HepG2 (cell line): ENCODE measurements around the gene RNU7-1. TPM values are rescaled to one million over a fixed set of nuclear protein-coding genes. Genes with fewer than 3 reads are reported as not detected.

Experiments used
- AKNA ChIP-seq: sonication (generic); formaldehyde crosslinking; IDR thresholded peaks from 2 replicates; pipeline ENCODE4 v1.4.0; 2020; ENCODE audit warnings: missing genetic modification reagents, borderline replicate concordance
- CENPT ChIP-seq: sonication (generic); formaldehyde crosslinking; IDR thresholded peaks from 2 replicates; pipeline ENCODE4 v1.8.0; 2022; ENCODE audit warnings: low read depth, mild to moderate bottlenecking, moderate library complexity, missing genetic modification reagents
- FOXK2 ChIP-seq: fragments of 450-650 bp; IDR thresholded peaks from 2 replicates; pipeline ENCODE4 v1.6.1; 2016
- HES4 ChIP-seq: sonication (generic); formaldehyde crosslinking; IDR thresholded peaks from 2 replicates; pipeline ENCODE4 v1.9.0; 2021; ENCODE audit warnings: mild to moderate bottlenecking, missing genetic modification reagents, borderline replicate concordance
- HNF4G ChIP-seq, 2 experiments: sonication (generic) in 1 of 2; formaldehyde crosslinking in 1 of 2; IDR thresholded peaks; 2 replicates each; pipeline versions ENCODE4 v1.4.0 to v1.6.1; 2011 to 2020; ENCODE audit warnings: borderline replicate concordance in 2 of 2, low read depth in 2 of 2, mild to moderate bottlenecking in 2 of 2, low read length in 1 of 2, missing genetic modification reagents in 1 of 2, moderate library complexity in 1 of 2
- NAIF1 ChIP-seq: sonication (generic); formaldehyde crosslinking; IDR thresholded peaks from 2 replicates; pipeline ENCODE4 v1.5.0; 2020; ENCODE audit warnings: mild to moderate bottlenecking, missing genetic modification reagents, borderline replicate concordance
- PCBP1 ChIP-seq: fragments of 200-400 bp; formaldehyde crosslinking; IDR thresholded peaks from 2 replicates; pipeline ENCODE4 v1.6.1; 2017; ENCODE audit warnings: mild to moderate bottlenecking, low read depth, low read length, borderline replicate concordance
- RCOR2 ChIP-seq: IDR thresholded peaks from 2 replicates; pipeline ENCODE4 v1.6.1; 2016; ENCODE audit warnings: missing biosample characterization, missing genetic modification reagents
- TIGD3 ChIP-seq: sonication (generic); formaldehyde crosslinking; IDR thresholded peaks from 2 replicates; pipeline ENCODE4 v1.5.1; 2020; ENCODE audit warnings: mild to moderate bottlenecking, missing genetic modification reagents, borderline replicate concordance
- ZHX2 ChIP-seq, 2 experiments: sonication (generic) in 1 of 2; formaldehyde crosslinking in 1 of 2; IDR thresholded peaks; 2 replicates each; pipeline versions ENCODE4 v1.6.1 to v1.9.0; 2014 to 2022; ENCODE audit warnings: antibody characterized with exemption in 1 of 2, borderline replicate concordance in 1 of 2, inconsistent platforms in 1 of 2, low read depth in 1 of 2, missing genetic modification reagents in 1 of 2
- ZKSCAN8 ChIP-seq: IDR thresholded peaks from 2 replicates; pipeline ENCODE4 v1.6.1; 2016; ENCODE audit warnings: borderline replicate concordance, missing genetic modification reagents, missing compliant biosample characterization
- ZNF484 ChIP-seq: sonication (generic); formaldehyde crosslinking; IDR thresholded peaks from 2 replicates; pipeline ENCODE4 v1.5.1; 2020; ENCODE audit warnings: mild to moderate bottlenecking, low read depth, missing genetic modification reagents, borderline replicate concordance
- ZNF547 ChIP-seq: sonication (generic); formaldehyde crosslinking; IDR thresholded peaks from 2 replicates; pipeline ENCODE4 v1.5.1; 2020; ENCODE audit warnings: mild to moderate bottlenecking, missing genetic modification reagents
- ZNF644 ChIP-seq: IDR thresholded peaks from 2 replicates; pipeline ENCODE4 v1.6.1; 2016; ENCODE audit warnings: low read depth
- ZNF720 ChIP-seq: sonication (generic); formaldehyde crosslinking; IDR thresholded peaks from 2 replicates; pipeline ENCODE4 v1.4.0; 2020; ENCODE audit warnings: missing genetic modification reagents
- polyA plus RNA-seq, 8 experiments: library from polyadenylated mRNA; depleted of rRNA in 3 of 8; stranded (reverse) in 7 of 8; unstranded in 1 of 8; fragments of >200 nt; fragmentation: Illumina TruSeq in 4 of 8; extraction: Trizol in 4 of 8; gene quantifications; 2 replicates each; pipeline versions ENCODE4 v1.2.1 to v1.2.3, GENCODE V29; 2011 to 2016; ENCODE audit warnings: low read depth in 4 of 8, missing spikeins in 1 of 8, mixed read lengths in 1 of 8; ENCODE audit not compliant: insufficient read depth in 1 of 8
- total RNA-seq, 5 experiments: library from RNA; depleted of rRNA; stranded (reverse); fragments of >200 nt; fragmentation: Illumina TruSeq; extraction: Trizol; gene quantifications; 2 replicates each; pipeline ENCODE4 v1.2.3, GENCODE V29; 2016; ENCODE audit warnings: low read depth in 1 of 5

Gene RNU7-1
- total and polyA plus RNA-seq, 2 of the 13 experiments (the other 11 are each of a cell fraction or from before 2014, with no cell fraction given): not detected

DNA sequence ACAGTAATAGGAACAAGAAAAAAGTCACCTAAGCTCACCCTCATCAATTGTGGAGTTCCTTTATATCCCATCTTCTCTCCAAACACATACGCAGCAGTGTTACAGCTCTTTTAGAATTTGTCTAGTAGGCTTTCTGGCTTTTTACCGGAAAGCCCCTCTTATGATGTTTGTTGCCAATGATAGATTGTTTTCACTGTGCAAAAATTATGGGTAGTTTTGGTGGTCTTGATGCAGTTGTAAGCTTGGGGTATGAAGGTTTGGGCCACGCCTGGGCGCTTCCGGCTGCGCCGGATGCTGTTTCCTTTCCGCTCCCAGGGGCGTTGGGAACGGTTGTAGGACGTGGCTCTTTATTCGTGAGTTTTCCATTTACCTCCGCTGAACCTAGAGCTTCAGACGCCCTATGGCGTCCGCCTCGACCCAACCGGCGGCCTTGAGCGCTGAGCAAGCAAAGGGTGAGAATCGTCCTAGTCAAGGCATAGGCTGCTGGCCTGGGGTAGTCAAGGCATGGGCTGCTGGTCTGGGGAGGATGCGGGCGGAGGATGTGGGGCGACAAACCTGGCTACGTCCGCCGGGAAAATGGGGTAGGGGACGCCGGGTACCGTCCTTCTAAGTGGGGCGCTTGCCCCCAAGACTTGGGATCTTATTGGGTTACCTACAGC is at the start of gene RNU7-1, which contains the start of gene C12orf57 (continued):
- TF ChIP-seq TIGD3 (CRISPR knock-in tag) (peak; percentile 47), ZNF484 (no peak), FOXK2 (0 out of 2 replicates have a peak, but pooled peaks have one; percentile 40), ZNF644 (no peak), AKNA (no peak), PCBP1 (0 out of 2 replicates have a peak, but pooled peaks have one; percentile 25), HES4 (CRISPR knock-in tag) (peak; percentile 32; the same call in 1 of the 2 replicates), CENPT (peak; percentile 5; the same call in 1 of the 2 replicates), ZNF720 (no peak), ZNF547 (no peak), NAIF1 (CRISPR knock-in tag) (no peak), HNF4G (IDR thresholded peaks at IDR 0.05; ENCODE audit: borderline replicate concordance, low read depth, low read length) (no peak), HNF4G (CRISPR knock-in tag; IDR thresholded peaks at IDR 0.05; ENCODE audit: borderline replicate concordance, low read depth) (0 out of 2 replicates have a peak, but pooled peaks have one; percentile 19), ZKSCAN8 (peak; percentile 92), ZHX2 (IDR thresholded peaks at IDR 0.05; ENCODE audit: low read depth) (no peak; the same call in 1 of the 2 replicates), ZHX2 (CRISPR knock-in tag; IDR thresholded peaks at IDR 0.05; ENCODE audit: borderline replicate concordance) (peak; percentile 77; the same call in 1 of the 2 replicates), RCOR2 (0 out of 2 replicates have a peak, but pooled peaks have one; percentile 66)
